Endothelial cell of umbilical vein (primary cell): Measurements from ENCODE around the gene NUCKS1. TPM values are rescaled to one million over a fixed set of nuclear protein-coding genes. Genes with fewer than 3 reads are reported as not detected.

Experiments
- BruUV-seq: library from RNA; stranded (reverse); fragments of 400-500 nt; replicated peaks from 2 replicates; lab custom pipeline; 2021; lab: Mats Ljungman, UMichigan
- CTCF ChIA-PET: fragments of 300-600, 350-600 bp; sonication (Branson Sonifier 250); formaldehyde crosslinking; loops from one replicate; lab custom pipeline; 2021; ENCODE audit warnings: antibody characterized with exemption, inconsistent platforms; lab: Charles Lee
- POLR2A ChIA-PET: fragments of 300-600, 350-600 bp; sonication (Branson Sonifier 250); formaldehyde crosslinking; loops from one replicate; lab custom pipeline; 2021; ENCODE audit warnings: antibody characterized with exemption, inconsistent platforms; lab: Charles Lee
- DNase-seq: peaks from one replicate; pipeline ENCODE4 v3.0.0-alpha.2; 2011; ENCODE audit warnings: low read depth, low spot score
- FAIRE-seq: peaks from 2 replicates; lab custom pipeline; 2011; peaks lifted over from hg19 to GRCh38; lab: Jason Lieb, UNC
- H2AFZ ChIP-seq: 2 replicates; pipeline ENCODE4 v1.6.0; 2012; ENCODE audit warnings: low read depth, low read length, control low read depth, inconsistent platforms
- H3K27ac ChIP-seq: 2 replicates; pipeline ENCODE4 v1.5.1; 2011; ENCODE audit warnings: low read depth, mild to moderate bottlenecking, control low read depth, low read length, moderate library complexity; ENCODE audit not compliant: insufficient read depth
- H3K27me3 ChIP-seq, 2 experiments: 2 replicates each; pipeline versions ENCODE4 v1.6.0 to v1.6.1; 2011; ENCODE audit warnings: low read length in 2 of 2, mixed read lengths in 1 of 2; ENCODE audit not compliant: control insufficient read depth in 2 of 2, insufficient read depth in 2 of 2
- H3K36me3 ChIP-seq, 2 experiments: 2 replicates in 1 of 2; 3 replicates in 1 of 2; pipeline ENCODE4 v1.5.1; 2011; ENCODE audit warnings: low read length in 2 of 2, mild to moderate bottlenecking in 1 of 2, moderate library complexity in 1 of 2; ENCODE audit not compliant: control insufficient read depth in 2 of 2, insufficient read depth in 2 of 2; ENCODE audit errors: extremely low read depth in 1 of 2
- H3K4me1 ChIP-seq: 3 replicates; pipeline ENCODE4 v1.5.1; 2011; ENCODE audit warnings: mild to moderate bottlenecking, low read length; ENCODE audit not compliant: control insufficient read depth, insufficient read depth; ENCODE audit errors: extremely low read depth
- H3K4me2 ChIP-seq: 2 replicates; pipeline ENCODE4 v1.6.1; 2011; ENCODE audit warnings: low read length, control low read depth, mixed read lengths; ENCODE audit not compliant: insufficient read depth
- H3K4me3 ChIP-seq, 3 experiments: fragments of 200-600 bp in 1 of 3; sonication (generic), shearing (Covaris generic) in 1 of 3; replicated peaks in 1 of 3; 2 replicates each; pipeline ENCODE4 v1.5.1; 2011 to 2016; ENCODE audit warnings: control low read depth in 3 of 3, low read length in 3 of 3, mild to moderate bottlenecking in 2 of 3, inconsistent platforms in 1 of 3, low read depth in 1 of 3, moderate library complexity in 1 of 3; ENCODE audit not compliant: insufficient read depth in 1 of 3
- H3K79me2 ChIP-seq: 2 replicates; pipeline ENCODE4 v1.6.0; 2012; ENCODE audit warnings: low read length, inconsistent platforms; ENCODE audit not compliant: control insufficient read depth, insufficient read depth
- H3K9ac ChIP-seq: replicated peaks from 2 replicates; pipeline ENCODE3; 2011; ENCODE audit warnings: low read length, control low read depth; ENCODE audit not compliant: insufficient read depth; ENCODE audit errors: extremely low read depth
- H3K9me1 ChIP-seq: replicated peaks from 3 replicates; pipeline ENCODE4 v1.6.0; 2011; ENCODE audit warnings: mild to moderate bottlenecking, low read length; ENCODE audit not compliant: control insufficient read depth, insufficient read depth; ENCODE audit errors: extremely low read depth
- H3K9me3 ChIP-seq: replicated peaks from 2 replicates; pipeline ENCODE4 v1.5.1; 2012; ENCODE audit warnings: low read length, inconsistent platforms; ENCODE audit not compliant: control insufficient read depth, insufficient read depth
- H4K20me1 ChIP-seq: replicated peaks from 2 replicates; pipeline ENCODE3; 2011; ENCODE audit warnings: mild to moderate bottlenecking, low read length; ENCODE audit not compliant: control insufficient read depth, insufficient read depth; ENCODE audit errors: extremely low read depth
- EZH2 ChIP-seq: IDR thresholded peaks from 2 replicates; pipeline ENCODE4 v1.6.1; 2012; ENCODE audit warnings: borderline replicate concordance, low read depth, mild to moderate bottlenecking, moderate library complexity, low read length, inconsistent platforms; ENCODE audit not compliant: severe bottlenecking
- FOS ChIP-seq: IDR thresholded peaks from 2 replicates; pipeline ENCODE4 v1.6.1; 2011; ENCODE audit warnings: mild to moderate bottlenecking, low read length, moderate library complexity, borderline replicate concordance; ENCODE audit not compliant: insufficient read depth
- GATA2 ChIP-seq: IDR thresholded peaks from 2 replicates; pipeline ENCODE4 v1.7.0; 2011; ENCODE audit warnings: low read depth, mild to moderate bottlenecking, moderate library complexity, mixed read lengths, low read length; ENCODE audit not compliant: insufficient read length, insufficient read depth
- JUN ChIP-seq: IDR thresholded peaks from 2 replicates; pipeline ENCODE4 v1.6.1; 2011; ENCODE audit warnings: borderline replicate concordance, low read depth; ENCODE audit not compliant: insufficient read length, insufficient read depth
- MYC ChIP-seq: IDR thresholded peaks from one replicate; pipeline ENCODE4 v1.6.1; 2011; ENCODE audit warnings: mild to moderate bottlenecking, low read depth, low read length
- POLR2A ChIP-seq: IDR thresholded peaks from 2 replicates; pipeline ENCODE4 v1.6.1; 2012; ENCODE audit warnings: low read depth, mild to moderate bottlenecking, control low read depth, low read length
- POLR2AphosphoS5 ChIP-seq: IDR thresholded peaks from 2 replicates; pipeline ENCODE4 v1.6.1; 2012; ENCODE audit warnings: low read depth, mild to moderate bottlenecking, control low read depth, low read length, moderate library complexity; ENCODE audit not compliant: insufficient read depth
- dilution Hi-C: fragments of 300-500 bp; cut with MboI; formaldehyde crosslinking; loops from one replicate; pipeline ENCODE4 v1.15.0; 2019; ENCODE audit warnings: low sequenced_read_pairs; ENCODE audit not compliant: extremely low pct_ligation_motif_present
- intact Hi-C: fragments of 100-400 bp; cut with micrococcal nuclease; formaldehyde crosslinking; loops from one replicate; pipeline ENCODE4 v1.10.0; 2022
- polyA plus RNA-seq, 4 experiments: library from polyadenylated mRNA; depleted of rRNA in 3 of 4; stranded (reverse) in 3 of 4; unstranded in 1 of 4; fragments of >200 nt; gene quantifications; 2 replicates each; pipeline versions ENCODE4 v1.2.1 to v1.2.3, GENCODE V29; 2011 to 2012; ENCODE audit warnings: missing spikeins in 1 of 4
- total RNA-seq: library from RNA; stranded (reverse); gene quantifications from 2 replicates; pipeline ENCODE4 v1.2.3, GENCODE V29; 2021
- TF ChIP-seq, protein P1 (sequence below): IDR thresholded peaks from 2 replicates; pipeline ENCODE4 v1.6.1; 2011; ENCODE audit not compliant: insufficient read depth, insufficient read length
- TF ChIP-seq, protein P2 (sequence below), 2 donors: IDR thresholded peaks; 1 replicate in 1 of 2; 2 replicates in 1 of 2; pipeline ENCODE4 v1.5.1; 2011; ENCODE audit warnings: low read length in 2 of 2, mild to moderate bottlenecking in 2 of 2, moderate library complexity in 2 of 2, control low read depth in 1 of 2, inconsistent platforms in 1 of 2, low read depth in 1 of 2; ENCODE audit not compliant: insufficient read depth in 1 of 2; ENCODE audit errors: extremely low read depth in 1 of 2

Gene NUCKS1
- total and polyA plus RNA-seq, 2 donors (not counting 3 experiments of a cell fraction or from before 2014, with no cell fraction given), result 53.7 to 282 TPM

DNA sequence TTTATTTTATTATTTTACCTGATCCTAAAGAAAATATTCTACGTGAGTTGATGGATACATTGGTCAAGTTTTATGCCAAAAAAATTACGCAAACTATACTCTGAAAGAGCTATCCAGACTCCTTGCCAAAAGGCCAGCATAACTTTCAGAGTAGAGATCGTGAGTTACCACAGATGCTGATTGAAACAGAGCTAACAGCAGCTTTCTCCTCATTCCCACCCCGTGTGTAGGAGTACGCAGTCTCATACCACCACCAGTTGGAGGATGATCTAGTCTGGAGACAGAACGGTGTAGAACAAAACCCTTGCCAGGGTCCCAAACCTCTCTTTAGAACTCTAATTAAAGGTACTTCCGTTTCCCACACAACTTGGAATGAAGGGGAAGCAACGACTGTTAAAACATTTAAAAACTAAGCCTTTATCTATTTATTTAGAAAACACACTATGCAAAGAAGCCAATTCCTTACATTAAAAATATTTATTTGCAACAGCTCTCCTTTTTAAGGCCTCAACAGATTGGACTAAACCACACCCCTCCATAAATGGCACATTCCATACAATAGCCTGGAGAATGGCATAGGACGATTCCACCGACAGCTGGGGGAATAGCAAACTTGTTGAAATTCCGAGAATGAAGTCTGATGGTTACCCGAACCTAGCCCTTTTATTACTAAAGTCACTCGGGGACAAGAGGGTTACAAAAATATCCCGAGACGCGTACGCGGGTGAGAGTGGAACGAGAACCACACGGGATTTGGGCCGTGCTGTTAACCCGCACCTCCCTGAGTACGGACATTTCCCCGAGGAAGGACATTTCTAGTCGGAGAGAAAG is 1.4 kb downstream of the NUCKS1 start:
- Histone ChIP-seq H3K9me3 (no peaks in the 10 kb centered on the region), H3K4me3 (peak overlapping the region; percentile 64 to 86 (median 77)), H3K9ac (peak overlapping the region; percentile 91), H3K36me3 (no peaks in the 10 kb centered on the region), H3K9me1 (no peaks in the 10 kb centered on the region), H3K27ac (peak overlapping the region; percentile 97), H4K20me1 (peaks cover 1% of the 10 kb centered on the region), H3K27me3 (peaks cover 0 to under 1% of the 10 kb centered on the region in 2 experiments), H3K4me1 (peaks cover 28% of the 10 kb centered on the region), H3K79me2 (peaks cover 59% of the 10 kb centered on the region), H3K4me2 (peak overlapping the region; percentile 96), H2AFZ (peak overlapping the region; percentile 7)
- DNase-seq (no peak), FAIRE-seq (peak; percentile 61)
- ChIA-PET CTCF (interaction anchor here (0.5 to 2.5 kb wide), 7 partner anchors 15 to 244 kb away, joined by 3 to 12 read pairs (median 6); partner anchors contain the start of genes CDK18 and RAB29), POLR2A (interaction anchor here (0.5 to 0.6 kb wide), 2 partner anchors 27 to 53 kb away, joined by 3 read pairs; no protein-coding TSS in a partner anchor)
- no peak for TF ChIP-seq GATA2
- no peak for TF ChIP-seq EZH2
- TF ChIP-seq JUN, result no peak
- no peak for TF ChIP-seq MYC
- dilution Hi-C loops, result no loop called here
- intact Hi-C loops, result no loop called here
- BruUV-seq, result TSS peak; percentile 43

DNA sequence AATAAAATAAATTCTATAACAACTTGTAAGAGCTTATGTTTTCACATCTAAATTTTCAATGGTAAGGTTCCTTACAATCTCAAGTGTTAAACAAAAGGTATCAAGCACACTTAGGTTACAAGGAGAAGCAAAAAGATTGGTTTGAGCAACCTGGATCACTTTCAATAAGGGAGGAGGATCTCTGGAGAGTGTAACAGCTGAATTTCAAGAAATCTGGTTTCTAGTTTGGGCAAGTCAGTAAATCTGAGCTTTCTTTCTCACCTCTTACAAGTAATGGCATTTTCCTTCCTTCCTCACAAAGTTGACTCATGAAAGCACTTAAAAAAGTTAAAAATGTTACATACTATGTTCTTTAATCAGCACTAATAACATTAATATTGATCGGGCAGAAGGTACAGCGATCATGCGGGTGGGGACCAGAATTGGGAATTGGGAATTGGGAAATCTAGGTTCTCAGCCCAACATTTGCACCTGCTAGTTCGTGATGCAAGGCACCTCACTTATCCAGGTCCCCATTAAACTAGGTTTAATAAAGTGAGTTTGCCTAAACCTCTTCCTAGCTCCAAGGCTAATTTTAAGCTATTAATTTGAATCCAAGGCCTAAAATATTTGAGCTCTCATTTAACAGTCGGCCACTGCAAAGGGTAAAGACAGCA is 3.1 kb downstream of the NUCKS1 start:
- Histone ChIP-seq H2AFZ (no peak overlapping the region), H3K79me2 (peaks cover 75% of the 10 kb centered on the region), H3K27me3 (no peaks in the 10 kb centered on the region), H3K36me3 (no peaks in the 10 kb centered on the region), H3K4me2 (peak overlapping the region; percentile 96), H3K4me3 (peak overlapping the region in 1 of 3 experiments; percentile 86), H3K27ac (no peak overlapping the region), H3K9me1 (no peaks in the 10 kb centered on the region), H3K9ac (no peak overlapping the region), H3K4me1 (peaks cover 28% of the 10 kb centered on the region), H4K20me1 (peaks cover 10% of the 10 kb centered on the region), H3K9me3 (no peaks in the 10 kb centered on the region)
- peak; percentile 38 for DNase-seq
- TF ChIP-seq FOS (no peak), POLR2A (no peak), EZH2 (no peak), MYC (no peak), POLR2AphosphoS5 (no peak), GATA2 (no peak), JUN (no peak)
- TF ChIP-seq, protein P1, sequence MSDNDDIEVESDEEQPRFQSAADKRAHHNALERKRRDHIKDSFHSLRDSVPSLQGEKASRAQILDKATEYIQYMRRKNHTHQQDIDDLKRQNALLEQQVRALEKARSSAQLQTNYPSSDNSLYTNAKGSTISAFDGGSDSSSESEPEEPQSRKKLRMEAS, result no peak
- TF ChIP-seq, protein P2, sequence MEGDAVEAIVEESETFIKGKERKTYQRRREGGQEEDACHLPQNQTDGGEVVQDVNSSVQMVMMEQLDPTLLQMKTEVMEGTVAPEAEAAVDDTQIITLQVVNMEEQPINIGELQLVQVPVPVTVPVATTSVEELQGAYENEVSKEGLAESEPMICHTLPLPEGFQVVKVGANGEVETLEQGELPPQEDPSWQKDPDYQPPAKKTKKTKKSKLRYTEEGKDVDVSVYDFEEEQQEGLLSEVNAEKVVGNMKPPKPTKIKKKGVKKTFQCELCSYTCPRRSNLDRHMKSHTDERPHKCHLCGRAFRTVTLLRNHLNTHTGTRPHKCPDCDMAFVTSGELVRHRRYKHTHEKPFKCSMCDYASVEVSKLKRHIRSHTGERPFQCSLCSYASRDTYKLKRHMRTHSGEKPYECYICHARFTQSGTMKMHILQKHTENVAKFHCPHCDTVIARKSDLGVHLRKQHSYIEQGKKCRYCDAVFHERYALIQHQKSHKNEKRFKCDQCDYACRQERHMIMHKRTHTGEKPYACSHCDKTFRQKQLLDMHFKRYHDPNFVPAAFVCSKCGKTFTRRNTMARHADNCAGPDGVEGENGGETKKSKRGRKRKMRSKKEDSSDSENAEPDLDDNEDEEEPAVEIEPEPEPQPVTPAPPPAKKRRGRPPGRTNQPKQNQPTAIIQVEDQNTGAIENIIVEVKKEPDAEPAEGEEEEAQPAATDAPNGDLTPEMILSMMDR (IDR thresholded peaks at IDR 0.05; ENCODE audit: extremely low read depth in 1 of 2, insufficient read depth in 1 of 2, low read depth in 1 of 2, low read length in 2 of 2), result no peak
- no TSS peak for BruUV-seq
- no peak for FAIRE-seq
- POLR2A ChIA-PET, result no interaction called here
- dilution Hi-C loops, result no loop called here
- CTCF ChIA-PET, result interaction anchor here (0.9 to 2.1 kb wide), 6 partner anchors 24 to 231 kb away, joined by 3 to 11 read pairs (median 3); no protein-coding TSS in a partner anchor
- intact Hi-C loops, result no loop called here
